IPS-18c (cell line): Measurements from ENCODE around the gene SFSWAP.
"Not testable (repeated sequence)": the region's sequence is repeated elsewhere in the genome, so short reads cannot be mapped to it uniquely, and the experiment has no call there.

Experiments used
- H3K4me3 ChIP-seq: 2 replicates; pipeline ENCODE4 v1.7.0; 2013; ENCODE audit warnings: low read depth, mild to moderate bottlenecking, low read length, moderate library complexity; ENCODE audit not compliant: insufficient read depth
- H3K9me3 ChIP-seq: one replicate; pipeline ENCODE4 v1.6.1; 2013; ENCODE audit warnings: mild to moderate bottlenecking, low read length, moderate library complexity; ENCODE audit not compliant: control insufficient read depth, insufficient read depth

Gene SFSWAP

GRCh38 chr12:131677067-131677466 lies 33.8 kb upstream of the SFSWAP start:
- H3K4me3 ChIP-seq, H3K9me3 ChIP-seq: not testable (repeated sequence)

DNA sequence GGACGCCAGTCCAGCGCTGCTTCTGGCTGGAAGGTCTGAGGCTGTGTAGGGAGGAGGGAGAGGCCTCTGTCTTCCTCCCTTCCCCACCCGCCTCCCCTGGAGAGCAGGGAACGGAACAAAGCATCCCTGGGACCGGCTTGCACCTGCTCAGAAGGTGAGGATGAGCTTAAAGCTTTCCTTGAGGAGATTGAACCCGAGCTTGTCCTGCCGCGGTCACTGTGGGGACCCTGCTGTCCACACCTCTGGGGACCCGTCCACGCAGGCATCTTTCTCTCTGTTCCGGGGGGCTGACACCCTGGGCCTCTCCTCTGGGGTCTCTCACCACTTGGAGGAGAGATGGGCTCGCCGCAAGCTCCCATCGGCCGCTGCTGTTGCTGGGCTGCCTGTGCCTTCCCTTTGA lies 33.2 kb upstream of the SFSWAP start:
- no peak overlapping the region for H3K4me3 ChIP-seq
- no peaks in the 10 kb centered on the region for H3K9me3 ChIP-seq

GRCh38 chr12:131678389-131679181 lies 32.3 kb upstream of the SFSWAP start:
- not testable (repeated sequence) for H3K9me3 ChIP-seq, H3K4me3 ChIP-seq

DNA sequence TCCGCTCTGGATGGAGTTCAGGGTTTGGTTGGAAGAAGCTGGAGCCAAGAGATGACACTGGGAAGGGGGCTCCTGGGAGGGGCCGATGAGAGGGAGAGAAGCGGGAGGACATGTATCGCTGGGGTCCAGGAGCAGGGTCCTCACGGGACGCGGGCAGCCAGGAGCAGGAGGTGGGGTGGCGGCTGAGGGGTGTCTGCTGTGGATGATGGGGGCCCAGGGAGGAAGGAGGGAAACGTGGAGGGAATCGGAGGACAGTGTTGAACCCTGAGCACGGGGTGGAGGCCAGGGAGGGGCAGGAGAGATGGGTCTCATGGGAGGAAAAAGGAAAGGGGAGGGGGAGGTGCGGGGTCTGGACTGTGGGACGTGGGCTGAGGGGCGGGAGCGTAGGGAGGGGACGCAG lies 31.7 kb upstream of the SFSWAP start:
- H3K9me3 ChIP-seq, H3K4me3 ChIP-seq: not testable (repeated sequence)

GRCh38 chr12:131679816-131680215 lies 31.1 kb upstream of the SFSWAP start:
- H3K9me3 ChIP-seq, H3K4me3 ChIP-seq: not testable (repeated sequence)

GRCh38 chr12:131680392-131681256 lies 30.3 kb upstream of the SFSWAP start:
- H3K9me3 ChIP-seq, H3K4me3 ChIP-seq: not testable (repeated sequence)

DNA sequence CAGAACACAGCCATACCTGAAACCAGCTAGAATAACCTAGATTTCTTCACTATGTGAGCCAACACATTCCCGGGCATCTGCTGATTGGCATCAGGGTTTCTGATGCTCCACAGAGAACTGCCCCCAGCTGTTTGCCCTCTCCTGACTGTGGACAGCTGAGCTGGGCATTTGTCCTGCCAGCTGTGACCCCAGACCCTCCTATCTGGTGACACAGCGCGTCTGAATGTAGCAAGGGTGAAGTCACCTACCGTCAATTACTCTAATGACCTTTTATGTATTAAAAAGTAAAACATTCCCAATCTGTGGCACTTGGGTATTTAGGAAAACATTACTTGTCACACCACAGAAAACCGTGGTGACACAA lies 29.7 kb upstream of the SFSWAP start:
- Histone ChIP-seq H3K4me3 (no peak overlapping the region), H3K9me3 (no peaks in the 10 kb centered on the region)

- not testable (repeated sequence) for H3K9me3 ChIP-seq, H3K4me3 ChIP-seq
These were observed 29.0 kb upstream of the SFSWAP start for GRCh38 chr12:131681746-131682509.

DNA sequence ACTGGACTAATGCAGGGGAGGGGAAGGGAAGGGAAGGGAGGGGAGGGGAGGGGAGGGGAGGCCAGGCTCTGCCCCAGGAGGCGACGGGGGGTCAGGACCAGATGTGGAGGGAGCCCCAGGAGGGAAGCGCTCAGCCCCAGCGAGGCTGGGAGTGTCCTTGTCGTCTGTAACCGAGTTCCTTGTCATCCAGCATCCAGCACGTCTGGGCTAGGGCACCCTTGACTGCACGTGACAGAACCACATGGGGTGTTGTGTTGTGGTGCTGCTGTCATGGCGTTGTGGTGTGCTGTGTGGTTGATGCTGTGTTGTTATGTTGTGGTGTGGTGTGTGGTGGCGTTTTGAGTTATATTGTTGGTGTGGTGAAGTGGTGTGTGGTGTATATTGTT lies 28.4 kb upstream of the SFSWAP start:
- H3K9me3 ChIP-seq, result no peaks in the 10 kb centered on the region
- peak overlapping the region; percentile 15; the same call in 1 of the 2 replicates for H3K4me3 ChIP-seq

DNA sequence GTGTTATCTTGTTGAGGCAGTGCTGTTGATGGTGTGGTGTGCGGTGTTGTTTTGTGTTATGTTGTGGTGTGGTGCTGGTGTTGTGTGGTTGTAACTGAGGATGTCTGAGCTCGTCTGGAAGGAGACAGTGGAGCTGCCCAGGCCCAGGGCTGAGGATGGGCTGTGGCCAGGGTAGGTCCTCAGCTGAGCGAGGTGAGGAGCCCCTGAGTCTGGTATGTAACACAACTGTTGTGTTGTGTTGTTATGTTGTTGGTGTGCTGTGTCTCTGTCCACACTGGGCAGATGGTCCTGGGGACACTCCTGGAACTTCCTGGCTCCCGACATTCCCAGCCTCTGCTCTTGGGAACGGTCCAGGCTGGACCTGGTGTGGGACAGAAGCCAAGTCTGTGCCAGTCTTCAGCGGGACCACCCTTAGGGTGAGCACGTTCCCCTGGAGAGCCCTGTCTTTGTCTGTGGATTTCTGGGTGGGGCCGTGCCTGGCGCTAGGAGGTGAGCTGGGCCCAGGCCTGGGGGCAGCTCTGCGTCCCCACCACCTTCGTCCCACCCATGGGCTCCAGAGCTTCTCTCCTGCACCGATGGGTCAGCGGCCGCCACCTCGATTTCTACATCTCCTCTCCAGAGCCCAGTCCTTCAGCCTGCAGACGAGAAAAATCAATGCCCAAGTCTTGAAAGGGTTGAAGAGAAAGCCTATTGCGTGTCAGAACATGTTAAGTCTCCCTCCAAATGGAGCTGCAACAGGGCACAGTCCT lies 27.4 kb upstream of the SFSWAP start:
- Histone ChIP-seq H3K9me3 (no peaks in the 10 kb centered on the region), H3K4me3 (no peak overlapping the region; the same call in 1 of the 2 replicates)

DNA sequence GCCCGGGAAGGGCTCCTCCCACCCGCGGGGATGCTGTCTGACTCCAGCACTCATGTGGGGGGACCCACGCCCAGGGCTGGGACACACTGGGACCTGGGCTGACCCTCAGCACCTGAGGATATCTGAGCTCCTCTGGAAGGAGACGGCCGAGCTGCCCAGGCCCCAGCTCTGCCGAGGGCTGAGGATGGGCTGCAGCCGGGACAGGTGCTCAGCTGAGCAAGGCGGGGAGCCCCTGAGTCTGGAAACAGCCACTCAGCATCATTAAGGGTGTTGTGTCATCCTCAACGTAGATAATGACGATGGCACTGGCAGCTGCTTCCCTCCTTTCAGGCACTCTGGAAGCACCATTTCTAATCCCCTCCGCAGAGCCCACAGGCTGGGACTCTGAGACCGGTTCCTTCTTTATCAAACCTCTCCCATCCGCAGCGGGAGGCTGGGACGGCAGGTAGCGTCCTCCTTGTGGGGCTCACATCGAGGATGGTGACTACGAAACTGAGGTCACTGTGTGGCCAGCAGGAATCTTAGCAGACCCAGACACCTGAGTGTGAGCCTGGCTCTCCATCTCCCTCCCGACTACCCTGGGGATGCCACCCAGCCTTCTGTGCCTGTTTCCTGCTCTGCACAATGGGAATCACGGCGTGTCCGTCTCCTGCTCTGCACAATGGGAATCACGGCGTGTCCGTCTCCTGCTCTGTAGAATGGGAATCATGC lies 26.7 kb upstream of the SFSWAP start:
- no peaks in the 10 kb centered on the region for H3K9me3 ChIP-seq
- H3K4me3 ChIP-seq, result no peak overlapping the region

- Histone ChIP-seq H3K4me3 (no peak overlapping the region), H3K9me3 (no peaks in the 10 kb centered on the region)
These were observed 23.4 kb upstream of the SFSWAP start for GRCh38 chr12:131687346-131688125.

GRCh38 chr12:131688131-131688844 lies 22.6 kb upstream of the SFSWAP start:
- Histone ChIP-seq H3K4me3 (no peak overlapping the region), H3K9me3 (no peaks in the 10 kb centered on the region)

DNA sequence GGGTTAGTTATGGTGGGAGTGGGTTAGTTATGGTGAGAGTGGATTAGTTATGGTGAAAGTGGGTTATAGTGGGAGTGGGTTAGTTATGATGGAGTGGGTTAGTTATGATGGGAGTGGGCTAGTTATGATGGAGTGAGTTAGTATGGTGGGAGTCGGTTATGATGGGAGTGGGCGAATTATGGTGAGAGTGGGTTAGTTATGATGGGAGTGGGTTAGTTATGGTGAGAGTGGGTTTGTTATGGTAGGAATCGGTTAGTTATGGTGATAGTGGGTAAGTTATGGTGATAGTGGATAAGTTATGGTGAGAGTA lies 22.1 kb upstream of the SFSWAP start:
- Histone ChIP-seq H3K4me3 (no peak overlapping the region), H3K9me3 (no peaks in the 10 kb centered on the region)

DNA sequence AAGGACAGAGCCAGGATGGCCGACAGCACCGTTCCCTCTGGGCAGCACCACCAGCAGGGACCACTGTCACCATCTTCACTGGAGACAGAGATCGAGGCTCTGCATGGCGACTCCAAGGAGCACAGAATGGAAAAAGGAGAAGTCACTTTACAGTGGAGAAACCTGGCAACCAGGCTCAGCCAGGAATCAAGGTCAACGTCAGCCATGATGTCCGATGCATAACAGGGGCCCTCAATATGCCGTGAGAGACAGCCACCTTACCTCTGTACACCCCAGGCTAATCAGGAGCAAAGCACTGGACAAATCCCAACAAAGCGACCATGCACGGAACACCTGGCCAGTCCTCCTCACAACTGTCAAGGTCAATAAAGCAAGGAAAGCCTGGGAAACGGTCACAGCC lies 20.6 kb upstream of the SFSWAP start:
- Histone ChIP-seq H3K4me3 (no peak overlapping the region), H3K9me3 (no peaks in the 10 kb centered on the region)

GRCh38 chr12:131692431-131692830 lies 18.5 kb upstream of the SFSWAP start:
- no peak overlapping the region for H3K4me3 ChIP-seq
- no peaks in the 10 kb centered on the region for H3K9me3 ChIP-seq
